Activated naive CD4-positive, alpha-beta T cell treated with anti-CD3 and anti-CD28 coated beads, Interleukin-2, amount 10 ng/mL, durations not matched to agents 7 days and 5 days (primary cell): Measurements from ENCODE around the gene NMUR2.

ENCODE experiments used
- CTCF ChIA-PET: fragments of 350-600 bp; sonication (Branson Sonifier 250); formaldehyde crosslinking; loops from one replicate; lab custom pipeline; 2021; ENCODE audit warnings: antibody characterized with exemption; lab: Charles Lee
- DNase-seq: peaks from one replicate; pipeline ENCODE4 v3.0.0-alpha.2; 2020
- H3K27ac Mint-ChIP-seq: one replicate; pipeline ENCODE4 v1.8.0; 2021; ENCODE audit warnings: mild to moderate bottlenecking, moderate library complexity, mixed read lengths
- H3K27me3 Mint-ChIP-seq: one replicate; pipeline ENCODE4 v1.8.0; 2021; ENCODE audit warnings: mild to moderate bottlenecking, mixed read lengths
- H3K36me3 Mint-ChIP-seq: one replicate; pipeline ENCODE4 v1.8.0; 2021; ENCODE audit warnings: mixed read lengths
- H3K4me1 Mint-ChIP-seq: one replicate; pipeline ENCODE4 v1.8.0; 2021; ENCODE audit warnings: mixed read lengths
- H3K4me3 Mint-ChIP-seq: one replicate; pipeline ENCODE4 v1.8.0; 2021; ENCODE audit warnings: mild to moderate bottlenecking, moderate library complexity, mixed read lengths
- H3K9me3 Mint-ChIP-seq: one replicate; pipeline ENCODE4 v1.8.0; 2021; ENCODE audit warnings: mixed read lengths

The NMUR2 gene

GRCh38 chr5:152405145-152405544 lies at the start of gene NMUR2:
NMUR2 (minus strand) TSS chr5:152405279; CDS start chr5:152405113, 166 bp downstream.
- Mint-ChIP-seq H3K4me3 (no peak within 1 kb of the TSS), H3K27me3 (no peaks in the 10 kb centered on the region), H3K4me1 (no peaks in the 10 kb centered on the region), H3K9me3 (no peaks in the 10 kb centered on the region), H3K27ac (no peak within 1 kb of the TSS), H3K36me3 (no peaks in the 10 kb centered on the region)
- CTCF ChIA-PET, result no interaction called here
- DNase-seq, result no peak

GRCh38 chr5:152443935-152444334 lies 38.9 kb upstream of the NMUR2 start:
- CTCF ChIA-PET, result no interaction called here
- H3K4me1 Mint-ChIP-seq, result no peaks in the 10 kb centered on the region
- no peaks in the 10 kb centered on the region for H3K27me3 Mint-ChIP-seq
- no peak for DNase-seq
- no peak overlapping the region for H3K4me3 Mint-ChIP-seq
- no peaks in the 10 kb centered on the region for H3K9me3 Mint-ChIP-seq
- H3K36me3 Mint-ChIP-seq, result no peaks in the 10 kb centered on the region
- H3K27ac Mint-ChIP-seq, result no peak overlapping the region

- CTCF ChIA-PET, result no interaction called here
- Mint-ChIP-seq H3K4me1 (no peaks in the 10 kb centered on the region), H3K27ac (no peak overlapping the region), H3K4me3 (no peak overlapping the region), H3K27me3 (no peaks in the 10 kb centered on the region), H3K9me3 (no peaks in the 10 kb centered on the region), H3K36me3 (no peaks in the 10 kb centered on the region)
- DNase-seq, result no peak
These were observed 34.7 kb upstream of the NMUR2 start for GRCh38 chr5:152439791-152440190.

GRCh38 chr5:152437866-152438265 lies 32.8 kb upstream of the NMUR2 start:
- Mint-ChIP-seq H3K4me3 (no peak overlapping the region), H3K27me3 (no peaks in the 10 kb centered on the region), H3K9me3 (no peaks in the 10 kb centered on the region), H3K27ac (no peak overlapping the region), H3K4me1 (no peaks in the 10 kb centered on the region), H3K36me3 (no peaks in the 10 kb centered on the region)
- no peak for DNase-seq
- CTCF ChIA-PET, result no interaction called here

GRCh38 chr5:152427721-152428120 lies 22.6 kb upstream of the NMUR2 start:
- H3K36me3 Mint-ChIP-seq, result no peaks in the 10 kb centered on the region
- H3K27ac Mint-ChIP-seq, result no peak overlapping the region
- no peak for DNase-seq
- no peaks in the 10 kb centered on the region for H3K4me1 Mint-ChIP-seq
- CTCF ChIA-PET, result no interaction called here
- H3K27me3 Mint-ChIP-seq, result no peaks in the 10 kb centered on the region
- H3K9me3 Mint-ChIP-seq, result no peaks in the 10 kb centered on the region
- H3K4me3 Mint-ChIP-seq, result no peak overlapping the region

- CTCF ChIA-PET, result no interaction called here
- Mint-ChIP-seq H3K36me3 (no peaks in the 10 kb centered on the region), H3K27me3 (no peaks in the 10 kb centered on the region), H3K27ac (no peak overlapping the region), H3K4me3 (no peak overlapping the region), H3K4me1 (no peaks in the 10 kb centered on the region), H3K9me3 (no peaks in the 10 kb centered on the region)
- DNase-seq, result no peak
These were observed 20.0 kb upstream of the NMUR2 start for GRCh38 chr5:152425083-152425482.

- no peaks in the 10 kb centered on the region for H3K4me1 Mint-ChIP-seq
- CTCF ChIA-PET, result no interaction called here
These were observed 19.4 kb upstream of the NMUR2 start for GRCh38 chr5:152424501-152424900.

GRCh38 chr5:152422081-152422480 lies 17.0 kb upstream of the NMUR2 start:
- DNase-seq, result no peak
- no peaks in the 10 kb centered on the region for H3K9me3 Mint-ChIP-seq
- H3K4me1 Mint-ChIP-seq, result no peaks in the 10 kb centered on the region
- no peaks in the 10 kb centered on the region for H3K27me3 Mint-ChIP-seq
- H3K36me3 Mint-ChIP-seq, result no peaks in the 10 kb centered on the region
- no peak overlapping the region for H3K27ac Mint-ChIP-seq
- CTCF ChIA-PET, result no interaction called here
- H3K4me3 Mint-ChIP-seq, result no peak overlapping the region

More at GRCh38 chr5:152424501-152424900, 19.4 kb upstream of the NMUR2 start:
- no peak for DNase-seq
- no peak overlapping the region for H3K4me3 Mint-ChIP-seq
- H3K27ac Mint-ChIP-seq, result no peak overlapping the region
- no peaks in the 10 kb centered on the region for H3K27me3 Mint-ChIP-seq
- no peaks in the 10 kb centered on the region for H3K36me3 Mint-ChIP-seq
- no peaks in the 10 kb centered on the region for H3K9me3 Mint-ChIP-seq

GRCh38 chr5:152412129-152412528 lies 7.0 kb upstream of the NMUR2 start:
- Mint-ChIP-seq H3K27me3 (no peaks in the 10 kb centered on the region), H3K27ac (no peak overlapping the region), H3K4me1 (no peaks in the 10 kb centered on the region), H3K36me3 (no peaks in the 10 kb centered on the region), H3K4me3 (no peak overlapping the region), H3K9me3 (no peaks in the 10 kb centered on the region)
- CTCF ChIA-PET, result no interaction called here
- DNase-seq, result no peak

- no peak overlapping the region for H3K27ac Mint-ChIP-seq
- CTCF ChIA-PET, result no interaction called here
- H3K9me3 Mint-ChIP-seq, result no peaks in the 10 kb centered on the region
These were observed 1.0 kb upstream of the NMUR2 start for GRCh38 chr5:152406082-152406481.

GRCh38 chr5:152404494-152404893 lies 585 bp downstream of the NMUR2 start:
- no peaks in the 10 kb centered on the region for H3K9me3 Mint-ChIP-seq
- no peak overlapping the region for H3K27ac Mint-ChIP-seq
- H3K27me3 Mint-ChIP-seq, result no peaks in the 10 kb centered on the region
- H3K36me3 Mint-ChIP-seq, result no peaks in the 10 kb centered on the region
- H3K4me1 Mint-ChIP-seq, result no peaks in the 10 kb centered on the region
- no peak for DNase-seq
- CTCF ChIA-PET, result no interaction called here
- H3K4me3 Mint-ChIP-seq, result no peak overlapping the region

More at GRCh38 chr5:152406082-152406481, 1.0 kb upstream of the NMUR2 start:
- Mint-ChIP-seq H3K4me1 (no peaks in the 10 kb centered on the region), H3K27me3 (no peaks in the 10 kb centered on the region), H3K36me3 (no peaks in the 10 kb centered on the region), H3K4me3 (no peak overlapping the region)
- no peak for DNase-seq

- no peaks in the 10 kb centered on the region for H3K4me1 Mint-ChIP-seq
These were observed 2.0 kb downstream of the NMUR2 start for GRCh38 chr5:152403046-152403445.

GRCh38 chr5:152400846-152401245 lies 4.2 kb downstream of the NMUR2 start:
- H3K4me1 Mint-ChIP-seq, result peaks cover 3% of the 10 kb centered on the region
- no peak overlapping the region for H3K4me3 Mint-ChIP-seq
- no peaks in the 10 kb centered on the region for H3K9me3 Mint-ChIP-seq
- H3K27ac Mint-ChIP-seq, result no peak overlapping the region
- H3K36me3 Mint-ChIP-seq, result no peaks in the 10 kb centered on the region
- no peak for DNase-seq
- CTCF ChIA-PET, result no interaction called here
- H3K27me3 Mint-ChIP-seq, result no peaks in the 10 kb centered on the region

More at GRCh38 chr5:152403046-152403445, 2.0 kb downstream of the NMUR2 start:
- Mint-ChIP-seq H3K36me3 (no peaks in the 10 kb centered on the region), H3K27ac (no peak overlapping the region), H3K9me3 (no peaks in the 10 kb centered on the region), H3K27me3 (no peaks in the 10 kb centered on the region), H3K4me3 (no peak overlapping the region)
- no peak for DNase-seq
- CTCF ChIA-PET, result no interaction called here

GRCh38 chr5:152397581-152397980 lies 7.5 kb downstream of the NMUR2 start:
- no peak overlapping the region for H3K27ac Mint-ChIP-seq
- CTCF ChIA-PET, result no interaction called here

GRCh38 chr5:152393441-152393840 lies 11.6 kb downstream of the NMUR2 start:
- Mint-ChIP-seq H3K27ac (no peak overlapping the region), H3K4me1 (peaks cover 3% of the 10 kb centered on the region), H3K27me3 (no peaks in the 10 kb centered on the region), H3K4me3 (no peak overlapping the region), H3K36me3 (no peaks in the 10 kb centered on the region), H3K9me3 (no peaks in the 10 kb centered on the region)
- CTCF ChIA-PET, result no interaction called here
- no peak for DNase-seq

More at GRCh38 chr5:152397581-152397980, 7.5 kb downstream of the NMUR2 start:
- peaks cover 3% of the 10 kb centered on the region for H3K4me1 Mint-ChIP-seq
- no peaks in the 10 kb centered on the region for H3K27me3 Mint-ChIP-seq
- no peak overlapping the region for H3K4me3 Mint-ChIP-seq
- H3K9me3 Mint-ChIP-seq, result no peaks in the 10 kb centered on the region
- DNase-seq, result no peak
- no peaks in the 10 kb centered on the region for H3K36me3 Mint-ChIP-seq
